NCI-H524 treated with DMSO at 0.1 percent for 48 hours (cell line): ENCODE results near the gene KHSRP.
"Not testable (repeated sequence)": the region's sequence is repeated elsewhere in the genome, so short reads cannot be mapped to it uniquely, and the experiment has no call there.

Experiments
- DNase-seq: peaks from one replicate; lab custom pipeline; 2025; lab: John Stamatoyannopoulos, UW

KHSRP gene

GRCh38 chr19:6450166-6450565 is 25.6 kb upstream of the KHSRP start:
- DNase-seq, result no peak

- DNase-seq, result no peak
Observed at GRCh38 chr19:6448045-6448444, 23.4 kb upstream of the KHSRP start.

GRCh38 chr19:6446452-6446851 is 21.8 kb upstream of the KHSRP start:
- no peak for DNase-seq

- no peak for DNase-seq
Observed at GRCh38 chr19:6443986-6444385, 19.4 kb upstream of the KHSRP start.

- no peak for DNase-seq
Observed at GRCh38 chr19:6442087-6442688, 17.6 kb upstream of the KHSRP start.

- no peak for DNase-seq
Observed at GRCh38 chr19:6440905-6441304, 16.3 kb upstream of the KHSRP start.

- no peak for DNase-seq
Observed at GRCh38 chr19:6439743-6440142, 15.1 kb upstream of the KHSRP start.

GRCh38 chr19:6433663-6434062 is 9.1 kb upstream of the KHSRP start, which contains the start of gene SLC25A41:
Gene SLC25A41 (minus strand): TSS chr19:6433763. CDS start chr19:6433693, 70 bp downstream.
- no peak for DNase-seq

- DNase-seq, result no peak
Observed at GRCh38 chr19:6433165-6433564, 8.6 kb upstream of the KHSRP start.

- DNase-seq, result no peak
Observed at GRCh38 chr19:6431891-6432290, 7.3 kb upstream of the KHSRP start.

- no peak for DNase-seq
Observed at GRCh38 chr19:6429419-6430221, 5.0 kb upstream of the KHSRP start.

- not testable (repeated sequence) for DNase-seq
Observed at GRCh38 chr19:6428692-6429418, 4.2 kb upstream of the KHSRP start.

- no peak for DNase-seq
Observed at GRCh38 chr19:6427131-6427530, 2.5 kb upstream of the KHSRP start.

GRCh38 chr19:6425732-6426620 is 1.4 kb upstream of the KHSRP start:
- DNase-seq, result no peak

- DNase-seq, result peak; percentile 100
Observed at GRCh38 chr19:6424939-6425731, 524 bp upstream of the KHSRP start.

GRCh38 chr19:6423499-6424194 is 964 bp downstream of the KHSRP start:
- DNase-seq, result no peak

- no peak for DNase-seq
Observed at GRCh38 chr19:6421075-6422014, 3.3 kb downstream of the KHSRP start.

GRCh38 chr19:6418562-6418932 is 6.1 kb downstream of the KHSRP start:
- no peak for DNase-seq
